ENCODE measurements around the gene PPARD. TPM values are rescaled to one million over a fixed set of nuclear protein-coding genes. Genes with fewer than 3 reads are reported as not detected.
"Not testable (repeated sequence)": the region's sequence is repeated elsewhere in the genome, so short reads cannot be mapped to it uniquely, and the experiment has no call there.

Gene PPARD
- total RNA-seq, 1 experiment from 2014 or later = 38.4 TPM

DNA sequence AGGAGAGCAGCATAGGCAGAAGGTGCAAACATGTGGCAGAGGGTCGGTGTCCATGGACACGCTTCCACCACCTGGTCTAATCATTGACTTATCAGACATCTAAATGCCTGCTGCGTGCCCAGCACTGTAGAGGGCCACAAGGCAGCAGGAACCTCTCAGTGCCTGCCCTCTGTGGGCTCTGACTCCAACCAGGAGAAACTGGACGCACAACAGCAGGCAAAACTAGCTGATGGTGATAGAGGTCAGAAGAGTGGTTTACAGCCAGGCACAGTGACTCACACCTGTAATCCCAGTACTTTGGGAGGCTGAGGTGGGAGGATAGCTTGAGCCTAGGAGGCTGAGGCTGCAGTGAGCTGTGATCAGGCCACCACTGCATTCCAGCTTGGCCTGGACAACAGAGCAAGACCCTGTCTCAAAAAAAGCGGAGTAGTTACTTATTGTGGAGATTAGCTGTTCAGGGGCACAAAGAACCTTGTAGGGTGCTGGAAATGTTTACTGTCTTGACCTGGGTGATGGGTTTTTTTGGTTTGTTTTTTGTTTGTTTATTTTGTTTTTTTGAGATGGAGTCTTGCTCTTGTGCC, 46.5 kb downstream of the PPARD start:
- H3K27me3 ChIP-seq (ENCODE audit: insufficient read depth, low read length) = no peaks in the 10 kb centered on the region
- BruUV-seq (replicated peaks) = no TSS peak
- peak overlapping the region; percentile 68 for H3K4me2 ChIP-seq (ENCODE audit: low read length)
- peak; percentile 55 for ATAC-seq
- no peak for DNase-seq (ENCODE audit: low read depth, low spot score)
- ChIA-PET CTCF (interaction anchor here (1.1 to 2.4 kb wide), 2 partner anchors 26 to 61 kb away, joined by 4 to 6 read pairs; no protein-coding TSS in a partner anchor), POLR2A (no interaction called here), RAD21 (ENCODE audit: low non-redundant PET in 1 of 2, low total read pairs in 2 of 2, uncharacterized antibody in 2 of 2, unreplicated experiment in 2 of 2) (no interaction called here)
- no peak overlapping the region for H3K4me3 ChIP-seq (replicated peaks in 1 of 2; ENCODE audit: low read depth in 1 of 2, low read length in 2 of 2)
- TF ChIP-seq SRF (IDR thresholded peaks at IDR 0.05; ENCODE audit: low read depth) = no peak
- TF ChIP-seq JUND (IDR thresholded peaks at IDR 0.05) = peak; percentile 41
- TF ChIP-seq CBX3 (IDR thresholded peaks at IDR 0.05; ENCODE audit: low read depth) = peak; percentile 79; the same call in 1 of the 2 replicates
- TF ChIP-seq, protein P1, sequence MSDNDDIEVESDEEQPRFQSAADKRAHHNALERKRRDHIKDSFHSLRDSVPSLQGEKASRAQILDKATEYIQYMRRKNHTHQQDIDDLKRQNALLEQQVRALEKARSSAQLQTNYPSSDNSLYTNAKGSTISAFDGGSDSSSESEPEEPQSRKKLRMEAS (IDR thresholded peaks at IDR 0.05) = peak; percentile 47; the same call in 1 of the 2 replicates
- no peak overlapping the region for H2AFZ ChIP-seq (ENCODE audit: low read depth, low read length, poor library complexity, severe bottlenecking)
- no peaks in the 10 kb centered on the region for H3K36me3 ChIP-seq (ENCODE audit: control insufficient read depth in 1 of 2, insufficient read depth in 2 of 2, low read length in 2 of 2)
- H4K20me1 ChIP-seq (ENCODE audit: insufficient read depth) = no peaks in the 10 kb centered on the region
- no peak overlapping the region for H3K9ac ChIP-seq (ENCODE audit: low read length)
- no peaks in the 10 kb centered on the region for H3K9me3 ChIP-seq (ENCODE audit: control insufficient read depth in 1 of 2, insufficient read depth in 1 of 2, low read depth in 1 of 2, low read length in 2 of 2)
- peaks cover 14% of the 10 kb centered on the region; the same call in 1 of the 2 replicates for H3K79me2 ChIP-seq (ENCODE audit: insufficient read depth, low read length)
- H3K27ac ChIP-seq (ENCODE audit: low read depth, low read length) = no peak overlapping the region
- intact Hi-C loops (cut with micrococcal nuclease) = no loop called here
- no peaks in the 10 kb centered on the region for H3K9me2 ChIP-seq (ENCODE audit: insufficient read depth)
- H3K4me1 ChIP-seq (ENCODE audit: control insufficient read depth in 1 of 2, insufficient read depth in 2 of 2, low read length in 2 of 2) = peaks cover 36 to 76% of the 10 kb centered on the region in 2 experiments

DNA sequence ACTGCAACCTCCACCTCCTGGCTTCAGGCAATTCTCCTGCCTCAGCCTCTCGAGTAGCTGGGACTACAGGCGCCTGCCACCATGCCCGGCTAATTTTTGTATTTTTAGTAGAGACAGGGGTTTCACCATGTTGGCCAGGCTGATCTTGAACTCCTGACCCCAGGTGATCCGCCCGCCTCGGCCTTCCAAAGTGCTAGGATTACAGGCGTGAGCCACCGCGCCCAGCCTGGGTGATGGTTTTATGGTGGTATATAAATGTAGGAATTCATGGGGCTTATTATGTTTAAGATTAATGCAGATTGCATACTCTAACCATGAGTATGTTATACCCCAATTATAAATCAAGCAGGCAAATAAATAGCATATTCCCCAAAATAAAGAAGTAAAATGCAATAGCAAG, 47.0 kb downstream of the PPARD start:
- H4K20me1 ChIP-seq (ENCODE audit: insufficient read depth); H3K9me2 ChIP-seq (ENCODE audit: insufficient read depth); intact Hi-C loops (cut with micrococcal nuclease); H3K4me3 ChIP-seq (replicated peaks in 1 of 2; ENCODE audit: low read depth in 1 of 2, low read length in 2 of 2); H3K36me3 ChIP-seq (ENCODE audit: control insufficient read depth in 1 of 2, insufficient read depth in 2 of 2, low read length in 2 of 2); ATAC-seq; H3K27me3 ChIP-seq (ENCODE audit: insufficient read depth, low read length); DNase-seq (ENCODE audit: low read depth, low spot score); H3K9ac ChIP-seq (ENCODE audit: low read length); BruUV-seq (replicated peaks); H3K9me3 ChIP-seq (ENCODE audit: control insufficient read depth in 1 of 2, insufficient read depth in 1 of 2, low read depth in 1 of 2, low read length in 2 of 2); H2AFZ ChIP-seq (ENCODE audit: low read depth, low read length, poor library complexity, severe bottlenecking); POLR2A ChIA-PET; H3K27ac ChIP-seq (ENCODE audit: low read depth, low read length); RAD21 ChIA-PET (ENCODE audit: low non-redundant PET in 1 of 2, low total read pairs in 2 of 2, uncharacterized antibody in 2 of 2, unreplicated experiment in 2 of 2): not testable (repeated sequence)
- peak overlapping the region; percentile 68 for H3K4me2 ChIP-seq (ENCODE audit: low read length)
- CTCF ChIA-PET = interaction anchor here (1.1 to 2.4 kb wide), 2 partner anchors 26 to 60 kb away, joined by 4 to 6 read pairs; no protein-coding TSS in a partner anchor
- H3K79me2 ChIP-seq (ENCODE audit: insufficient read depth, low read length) = peaks cover 14% of the 10 kb centered on the region; the same call in 1 of the 2 replicates
- H3K4me1 ChIP-seq (ENCODE audit: control insufficient read depth in 1 of 2, insufficient read depth in 2 of 2, low read length in 2 of 2) = peaks cover 41 to 81% of the 10 kb centered on the region in 2 experiments
